ENCODE data around the gene CRISPLD2.
"Not testable (repeated sequence)": the region's sequence is repeated elsewhere in the genome, so short reads cannot be mapped to it uniquely, and the experiment has no call there.

DNA sequence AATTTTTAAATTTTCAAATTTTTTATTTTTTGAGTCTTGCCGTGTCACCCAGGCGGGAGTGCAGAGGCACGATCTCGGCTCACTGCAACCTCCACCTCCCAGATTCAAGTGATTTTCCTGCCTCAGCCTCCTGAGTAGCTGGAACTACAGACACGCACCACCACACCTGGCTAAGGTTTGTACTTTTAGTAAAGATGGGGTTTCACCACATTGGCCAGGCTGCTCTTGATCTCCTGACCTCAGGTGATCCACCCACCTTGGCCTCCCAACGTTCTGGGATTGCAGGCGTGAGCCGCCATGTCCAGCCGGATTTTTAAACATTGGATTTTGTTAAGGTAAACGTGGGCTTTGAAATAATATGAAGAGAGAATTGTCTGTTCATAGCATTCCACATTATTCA, 11.9 kb downstream of the CRISPLD2 start:
- not testable (repeated sequence) for TF ChIP-seq CTCF (IDR thresholded peaks at IDR 0.05; ENCODE audit: low read length); EZH2 (optimal IDR thresholded peaks at IDR 0.05; ENCODE audit: low read depth, low read length)
